Tibial nerve (tissue), 4 donors: Measurements from ENCODE around the gene FEM1C.

Experiments
- EP300 ChIP-seq, 2 donors: sonication (generic); formaldehyde crosslinking; IDR thresholded peaks; one replicate each; pipeline ENCODE4 v1.6.1; 2017; ENCODE audit warnings: antibody characterized with exemption in 2 of 2, mild to moderate bottlenecking in 1 of 2
- POLR2A ChIP-seq, 2 donors: fragments of 450-650 bp; IDR thresholded peaks; one replicate each; pipeline ENCODE4 v1.6.1; 2017; ENCODE audit warnings: antibody characterized with exemption in 2 of 2, mild to moderate bottlenecking in 2 of 2, moderate library complexity in 2 of 2
- TF ChIP-seq, protein P1 (sequence below), 5 experiments: fragments of 200-600 bp in 3 of 5; fragments of 450-650 bp in 2 of 5; sonication (generic) in 3 of 5; IDR thresholded peaks; one replicate each; pipeline ENCODE4 v1.5.1; 2016 to 2019; ENCODE audit warnings: antibody characterized with exemption in 5 of 5, mild to moderate bottlenecking in 3 of 5, moderate library complexity in 2 of 5

DNA sequence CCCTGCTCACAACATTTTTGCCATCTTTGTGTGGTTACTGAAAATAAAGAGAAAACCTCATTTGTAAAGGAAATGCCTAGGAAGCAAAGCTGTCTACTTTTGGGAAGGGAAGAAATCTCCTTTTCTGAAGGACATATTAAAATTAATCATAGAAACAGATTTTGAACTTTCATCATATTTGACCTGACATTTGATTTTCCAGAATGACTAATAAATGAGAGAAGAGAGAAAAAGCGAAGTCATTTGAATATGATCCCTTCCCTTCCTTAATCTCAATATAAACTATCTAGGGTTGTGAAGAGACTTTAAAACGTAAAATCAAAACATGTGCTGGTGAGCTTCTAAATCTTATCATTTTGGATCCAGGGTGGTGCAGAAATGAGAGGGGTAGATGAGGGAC lies 66.3 kb downstream of the FEM1C start:
- TF ChIP-seq POLR2A (IDR thresholded peaks at IDR 0.05) (no peak), EP300 (IDR thresholded peaks at IDR 0.05) (no peak)
- TF ChIP-seq, protein P1, sequence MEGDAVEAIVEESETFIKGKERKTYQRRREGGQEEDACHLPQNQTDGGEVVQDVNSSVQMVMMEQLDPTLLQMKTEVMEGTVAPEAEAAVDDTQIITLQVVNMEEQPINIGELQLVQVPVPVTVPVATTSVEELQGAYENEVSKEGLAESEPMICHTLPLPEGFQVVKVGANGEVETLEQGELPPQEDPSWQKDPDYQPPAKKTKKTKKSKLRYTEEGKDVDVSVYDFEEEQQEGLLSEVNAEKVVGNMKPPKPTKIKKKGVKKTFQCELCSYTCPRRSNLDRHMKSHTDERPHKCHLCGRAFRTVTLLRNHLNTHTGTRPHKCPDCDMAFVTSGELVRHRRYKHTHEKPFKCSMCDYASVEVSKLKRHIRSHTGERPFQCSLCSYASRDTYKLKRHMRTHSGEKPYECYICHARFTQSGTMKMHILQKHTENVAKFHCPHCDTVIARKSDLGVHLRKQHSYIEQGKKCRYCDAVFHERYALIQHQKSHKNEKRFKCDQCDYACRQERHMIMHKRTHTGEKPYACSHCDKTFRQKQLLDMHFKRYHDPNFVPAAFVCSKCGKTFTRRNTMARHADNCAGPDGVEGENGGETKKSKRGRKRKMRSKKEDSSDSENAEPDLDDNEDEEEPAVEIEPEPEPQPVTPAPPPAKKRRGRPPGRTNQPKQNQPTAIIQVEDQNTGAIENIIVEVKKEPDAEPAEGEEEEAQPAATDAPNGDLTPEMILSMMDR (IDR thresholded peaks at IDR 0.05), result no peak
